Neural cell (in vitro differentiated cells): ENCODE data around the gene SNX22. TPM values are rescaled to one million over a fixed set of nuclear protein-coding genes. Genes with fewer than 3 reads are reported as not detected.

Source experiments
- H2AFZ ChIP-seq: fragments of 200-600, 300-800 bp; sonication (generic), shearing (Covaris generic); 2 replicates; pipeline ENCODE4 v1.6.0; 2014; ENCODE audit warnings: low read depth, mild to moderate bottlenecking, antibody characterized with exemption, low read length, moderate library complexity
- H3F3A ChIP-seq: fragments of 200-600 bp; shearing (Covaris generic); 2 replicates; pipeline ENCODE4 v1.6.1; 2016; ENCODE audit warnings: mild to moderate bottlenecking, moderate library complexity, mixed read lengths, antibody characterized with exemption, low read length; ENCODE audit not compliant: insufficient read depth, poor library complexity, severe bottlenecking
- H3K27ac ChIP-seq: fragments of 200-600, 300-800 bp; sonication (generic), shearing (Covaris generic); 2 replicates; pipeline ENCODE4 v1.5.1; 2014; ENCODE audit warnings: mild to moderate bottlenecking, low read length, moderate library complexity
- H3K27me3 ChIP-seq: fragments of 300-800, 200-600 bp; sonication (generic), shearing (Covaris generic); 2 replicates; pipeline ENCODE4 v1.6.0; 2014; ENCODE audit warnings: mild to moderate bottlenecking, low read depth, low read length, moderate library complexity; ENCODE audit not compliant: insufficient read depth
- H3K36me3 ChIP-seq: fragments of 300-800, 200-600 bp; sonication (generic), shearing (Covaris generic); 2 replicates; pipeline ENCODE4 v1.5.1; 2014; ENCODE audit warnings: mild to moderate bottlenecking, antibody characterized with exemption, low read length, moderate library complexity; ENCODE audit not compliant: insufficient read depth
- H3K4me2 ChIP-seq: fragments of 300-800, 200-600 bp; sonication (generic), shearing (Covaris generic); 2 replicates; pipeline ENCODE4 v1.6.0; 2014; ENCODE audit warnings: mild to moderate bottlenecking, low read length
- H3K4me3 ChIP-seq: fragments of 300-800, 200-600 bp; sonication (generic), shearing (Covaris generic); 2 replicates; pipeline ENCODE4 v1.5.1; 2014; ENCODE audit warnings: mild to moderate bottlenecking, low read length, moderate library complexity
- H3K79me2 ChIP-seq: fragments of 200-600 bp; shearing (Covaris generic); replicated peaks from 2 replicates; pipeline ENCODE4 v1.6.0; 2014; ENCODE audit warnings: mild to moderate bottlenecking, low read length, moderate library complexity; ENCODE audit not compliant: insufficient read depth
- H3K9ac ChIP-seq: fragments of 300-800, 200-600 bp; sonication (generic), shearing (Covaris generic); 2 replicates; pipeline ENCODE4 v1.6.1; 2016; ENCODE audit warnings: mild to moderate bottlenecking, low read length, mixed read lengths
- H3K9me2 ChIP-seq: fragments of 200-600 bp; shearing (Covaris generic); 2 replicates; pipeline ENCODE4 v1.6.1; 2016; ENCODE audit warnings: mild to moderate bottlenecking, low read length, mixed read lengths; ENCODE audit not compliant: insufficient read depth
- H3K9me3 ChIP-seq: fragments of 200-600, 300-800 bp; sonication (generic), shearing (Covaris generic); 2 replicates; pipeline ENCODE4 v1.6.1; 2016; ENCODE audit warnings: mild to moderate bottlenecking, mixed run types, low read length, moderate library complexity, mixed read lengths
- H4K20me1 ChIP-seq: fragments of 200-600 bp; shearing (Covaris generic); 2 replicates; pipeline ENCODE4 v1.6.1; 2016; ENCODE audit warnings: mild to moderate bottlenecking, mixed run types; ENCODE audit not compliant: insufficient read depth
- CTCF ChIP-seq: fragments of 450-650 bp; IDR thresholded peaks from 2 replicates; pipeline ENCODE4 v1.5.1; 2014; ENCODE audit warnings: antibody characterized with exemption, mild to moderate bottlenecking, moderate library complexity; ENCODE audit not compliant: poor library complexity, severe bottlenecking
- EP300 ChIP-seq: fragments of 450-650 bp; conservative IDR thresholded peaks from 2 replicates; pipeline ENCODE4 v1.6.1; 2014; ENCODE audit warnings: antibody characterized with exemption, mild to moderate bottlenecking, moderate library complexity; ENCODE audit not compliant: poor library complexity, severe bottlenecking
- EZH2 ChIP-seq: fragments of 200-600, 300-800 bp; shearing (Covaris generic), sonication (generic); IDR thresholded peaks from 2 replicates; pipeline ENCODE4 v1.6.1; 2014; ENCODE audit warnings: antibody characterized with exemption, low read length, borderline replicate concordance, mild to moderate bottlenecking; ENCODE audit not compliant: insufficient read depth, poor library complexity, severe bottlenecking
- MXI1 ChIP-seq: fragments of 450-650 bp; conservative IDR thresholded peaks from 2 replicates; pipeline ENCODE4 v1.6.1; 2014; ENCODE audit warnings: antibody characterized with exemption, mild to moderate bottlenecking; ENCODE audit not compliant: poor library complexity, severe bottlenecking
- POLR2AphosphoS5 ChIP-seq: IDR thresholded peaks from 2 replicates; pipeline ENCODE4 v1.6.1; 2012
- RAD21 ChIP-seq: fragments of 450-650 bp; conservative IDR thresholded peaks from 2 replicates; pipeline ENCODE4 v1.6.1; 2014; ENCODE audit warnings: antibody characterized with exemption, mild to moderate bottlenecking, moderate library complexity
- REST ChIP-seq: IDR thresholded peaks from 2 replicates; pipeline ENCODE4 v1.6.1; 2012; ENCODE audit warnings: borderline replicate concordance
- SMC3 ChIP-seq: fragments of 450-650 bp; conservative IDR thresholded peaks from 2 replicates; pipeline ENCODE4 v1.6.1; 2014; ENCODE audit warnings: antibody characterized with exemption, mild to moderate bottlenecking, moderate library complexity; ENCODE audit not compliant: poor library complexity
- TAF1 ChIP-seq: IDR thresholded peaks from 2 replicates; pipeline ENCODE4 v1.6.1; 2012; ENCODE audit warnings: low read depth
- polyA plus RNA-seq: library from polyadenylated mRNA; depleted of rRNA; stranded (reverse); fragments of >200 nt; gene quantifications from 2 replicates; pipeline ENCODE4 v1.2.3, GENCODE V29; 2014

SNX22 gene
- polyA plus RNA-seq, 1 donor from 2014 or later, result 0.73 TPM

- H3K9me3 ChIP-seq, result no peaks in the 10 kb centered on the region
- TF ChIP-seq EZH2, result no peak
- TF ChIP-seq EP300, result no peak
- TF ChIP-seq TAF1, result no peak
- H3K27ac ChIP-seq, result no peak overlapping the region
- no peaks in the 10 kb centered on the region for H3K9me2 ChIP-seq
- H2AFZ ChIP-seq, result no peak overlapping the region
- peaks cover 23% of the 10 kb centered on the region for H3K27me3 ChIP-seq
- H3K36me3 ChIP-seq, result no peaks in the 10 kb centered on the region
- H3K4me3 ChIP-seq, result no peak overlapping the region
- no peaks in the 10 kb centered on the region for H4K20me1 ChIP-seq
- no peak overlapping the region for H3K9ac ChIP-seq
- H3K4me2 ChIP-seq, result no peak overlapping the region
- no peaks in the 10 kb centered on the region for H3F3A ChIP-seq
- H3K79me2 ChIP-seq, result no peaks in the 10 kb centered on the region
These were observed 3.0 kb upstream of the SNX22 start for GRCh38 chr15:64148581-64148980.

GRCh38 chr15:64149424-64149823 is 2.1 kb upstream of the SNX22 start:
- TF ChIP-seq POLR2AphosphoS5 (no peak), TAF1 (no peak), RAD21 (no peak), REST (no peak), CTCF (no peak), SMC3 (no peak), EP300 (no peak), EZH2 (no peak), MXI1 (no peak)
- no peaks in the 10 kb centered on the region for H3K9me3 ChIP-seq
- no peaks in the 10 kb centered on the region for H3F3A ChIP-seq
- no peak overlapping the region for H3K27ac ChIP-seq
- H3K36me3 ChIP-seq, result no peaks in the 10 kb centered on the region
- peaks cover 23% of the 10 kb centered on the region for H3K27me3 ChIP-seq
- no peak overlapping the region for H3K4me2 ChIP-seq
- H3K79me2 ChIP-seq, result no peaks in the 10 kb centered on the region
- no peak overlapping the region for H3K9ac ChIP-seq
- H2AFZ ChIP-seq, result no peak overlapping the region
- H3K4me3 ChIP-seq, result no peak overlapping the region
- no peaks in the 10 kb centered on the region for H3K9me2 ChIP-seq
- H4K20me1 ChIP-seq, result no peaks in the 10 kb centered on the region
